GM10248 (cell line): Measurements from ENCODE around the gene SLC39A13.

Experiments
- CTCF ChIA-PET: fragments of 300-600 bp; sonication (Branson Sonifier 250); formaldehyde crosslinking; extraction: SDS; loops from one replicate; lab custom pipeline; 2021; ENCODE audit warnings: antibody characterized with exemption; lab: Yijun Ruan, JAX
- POLR2A ChIA-PET: fragments of 350-650 bp; sonication (Branson Sonifier 250); formaldehyde crosslinking; extraction: SDS; loops from one replicate; lab custom pipeline; 2020; ENCODE audit warnings: antibody characterized with exemption; lab: Yijun Ruan, JAX
- DNase-seq: peaks from one replicate; pipeline ENCODE4 v3.0.0; 2012; ENCODE audit errors: extremely low spot score
- CTCF ChIP-seq: IDR thresholded peaks from 2 replicates; pipeline ENCODE4 v1.5.1; 2012; ENCODE audit warnings: mild to moderate bottlenecking, low read depth; ENCODE audit errors: extremely low read depth, missing control alignments, control extremely low read depth

Gene SLC39A13

GRCh38 chr11:47437218-47437745, 28.9 kb downstream of the SLC39A13 start:
- no peak for DNase-seq
- ChIA-PET CTCF (interaction anchor here (0.7 to 1.2 kb wide), 2 partner anchors 11 to 17 kb away, joined by 3 read pairs; partner anchors contain the start of gene PSMC3), POLR2A (no interaction called here)
- no peak for TF ChIP-seq CTCF

- POLR2A ChIA-PET: no interaction called here
These were observed 29.5 kb downstream of the SLC39A13 start for GRCh38 chr11:47437746-47438418.

GRCh38 chr11:47438721-47439120, 30.3 kb downstream of the SLC39A13 start:
- ChIA-PET CTCF (interaction anchor here (1.1 to 1.2 kb wide), 2 partner anchors 15 to 27 kb away, joined by 3 to 4 read pairs; no protein-coding TSS in a partner anchor), POLR2A (no interaction called here)
- DNase-seq: no peak
- TF ChIP-seq CTCF: no peak

More at GRCh38 chr11:47437746-47438418, 29.5 kb downstream of the SLC39A13 start:
- TF ChIP-seq CTCF: no peak
- no peak for DNase-seq
- CTCF ChIA-PET: interaction anchor here (0.7 to 1.2 kb wide), 2 partner anchors 11 to 16 kb away, joined by 3 read pairs; partner anchors contain the start of gene PSMC3

- DNase-seq: no peak
- POLR2A ChIA-PET: interaction anchor here (0.7 kb wide), 1 partner anchor 1762 kb away, joined by 7 read pairs; no protein-coding TSS in a partner anchor
- TF ChIP-seq CTCF: no peak
- CTCF ChIA-PET: interaction anchor here (1.3 to 1.7 kb wide), 2 partner anchors 12 to 14 kb away, joined by 3 to 7 read pairs; no protein-coding TSS in a partner anchor
These were observed 31.7 kb downstream of the SLC39A13 start for GRCh38 chr11:47440054-47440476.

GRCh38 chr11:47441421-47441820, 33.0 kb downstream of the SLC39A13 start:
- POLR2A ChIA-PET: no interaction called here
- TF ChIP-seq CTCF: no peak
- no peak for DNase-seq
- CTCF ChIA-PET: interaction anchor here (1.3 to 1.7 kb wide), 3 partner anchors 11 to 15 kb away, joined by 3 to 7 read pairs (median 5); partner anchors contain the start of gene PSMC3

GRCh38 chr11:47442514-47442913, 34.1 kb downstream of the SLC39A13 start:
- DNase-seq: no peak
- TF ChIP-seq CTCF: no peak
- CTCF ChIA-PET: interaction anchor here (1.2 to 2.7 kb wide), 3 partner anchors 10 to 35 kb away, joined by 3 to 7 read pairs (median 5); partner anchors contain the start of gene PSMC3
- POLR2A ChIA-PET: no interaction called here
